GM23338 (cell line): Measurements from ENCODE around the gene ZBTB8A. TPM values are rescaled to one million over a fixed set of nuclear protein-coding genes. Genes with fewer than 3 reads are reported as not detected.

Experiments
- ATAC-seq: fragments of 200-7000 bp; cut with Tn5 transposase; 3 replicates; pipeline ENCODE4 v1.9.1; 2020
- DNase-seq: peaks from one replicate; pipeline ENCODE4 v3.0.0-alpha.2; 2015; ENCODE audit warnings: low spot score
- H2AFZ ChIP-seq: fragments of 200-600 bp; sonication (generic); 2 replicates; pipeline ENCODE4 v1.8.0; 2016; ENCODE audit warnings: antibody characterized with exemption, mild to moderate bottlenecking, moderate library complexity
- H3F3A ChIP-seq: fragments of 200-600 bp; sonication (generic); replicated peaks from 2 replicates; pipeline ENCODE4 v1.8.0; 2017; ENCODE audit warnings: antibody characterized with exemption, mixed run types, low read depth
- H3K27ac ChIP-seq: fragments of 200-600 bp; sonication (generic); 2 replicates; pipeline ENCODE4 v1.6.1; 2016; ENCODE audit warnings: low read depth
- H3K27me3 ChIP-seq: fragments of 200-600 bp; sonication (generic); 2 replicates; pipeline ENCODE4 v1.8.0; 2016; ENCODE audit warnings: mild to moderate bottlenecking, mixed run types, moderate library complexity; ENCODE audit not compliant: insufficient read depth
- H3K36me3 ChIP-seq: fragments of 200-600 bp; sonication (generic); 2 replicates; pipeline ENCODE4 v1.8.0; 2016; ENCODE audit warnings: mild to moderate bottlenecking; ENCODE audit not compliant: insufficient read depth
- H3K4me1 ChIP-seq: fragments of 200-600 bp; sonication (generic); 2 replicates; pipeline ENCODE4 v1.8.0; 2016; ENCODE audit warnings: mild to moderate bottlenecking, moderate library complexity; ENCODE audit not compliant: insufficient read depth
- H3K4me2 ChIP-seq: fragments of 200-600 bp; sonication (generic); 2 replicates; pipeline ENCODE4 v1.7.1; 2017; ENCODE audit warnings: mixed run types
- H3K4me3 ChIP-seq: fragments of 200-600 bp; sonication (generic); 2 replicates; pipeline ENCODE4 v1.6.1; 2016; ENCODE audit warnings: mixed run types
- H3K79me2 ChIP-seq: fragments of 200-600 bp; sonication (generic); replicated peaks from 2 replicates; pipeline ENCODE4 v1.8.0; 2017; ENCODE audit warnings: mild to moderate bottlenecking; ENCODE audit not compliant: insufficient read depth
- H3K9me2 ChIP-seq: fragments of 200-600 bp; sonication (generic); 2 replicates; pipeline ENCODE4 v1.8.0; 2017; ENCODE audit not compliant: insufficient read depth
- H4K20me1 ChIP-seq: fragments of 200-600 bp; sonication (generic); replicated peaks from 2 replicates; pipeline ENCODE4 v1.8.0; 2017; ENCODE audit warnings: mild to moderate bottlenecking; ENCODE audit not compliant: insufficient read depth
- H3K27ac Mint-ChIP-seq: 2 replicates; pipeline ENCODE4 v1.8.0; 2020; ENCODE audit warnings: inconsistent platforms, mild to moderate bottlenecking, moderate library complexity, mixed read lengths
- H3K27me3 Mint-ChIP-seq: 3 replicates; pipeline ENCODE4 v1.8.0; 2022; ENCODE audit warnings: low read depth, mild to moderate bottlenecking, moderate library complexity, mixed read lengths, inconsistent platforms; ENCODE audit not compliant: insufficient read depth, poor library complexity
- H3K36me3 Mint-ChIP-seq: 3 replicates; pipeline ENCODE4 v1.8.0; 2021; ENCODE audit warnings: low read depth, mild to moderate bottlenecking, inconsistent platforms, moderate library complexity, mixed read lengths
- H3K4me1 Mint-ChIP-seq: 3 replicates; pipeline ENCODE4 v1.8.0; 2020; ENCODE audit warnings: mild to moderate bottlenecking, inconsistent platforms, mixed read lengths
- H3K4me3 Mint-ChIP-seq: 3 replicates; pipeline ENCODE4 v1.8.0; 2021; ENCODE audit warnings: moderate library complexity, mild to moderate bottlenecking, inconsistent platforms, mixed read lengths
- H3K9me3 Mint-ChIP-seq: 3 replicates; pipeline ENCODE4 v1.8.0; 2020; ENCODE audit warnings: moderate library complexity, mild to moderate bottlenecking, inconsistent platforms, mixed read lengths
- CREB1 ChIP-seq: fragments of 250-450 bp; sonication (Bioruptor Pico); IDR thresholded peaks from 2 replicates; pipeline ENCODE4 v1.5.0; 2020; ENCODE audit warnings: low read depth, mild to moderate bottlenecking, moderate library complexity
- EZH2 ChIP-seq: fragments of 200-600 bp; sonication (generic); IDR thresholded peaks from one replicate; pipeline ENCODE4 v1.8.0; 2017; ENCODE audit warnings: antibody characterized with exemption, mild to moderate bottlenecking, low read depth; ENCODE audit not compliant: unreplicated experiment
- JUNB ChIP-seq: IDR thresholded peaks from one replicate; pipeline ENCODE4 v1.6.1; 2016; ENCODE audit warnings: antibody characterized with exemption; ENCODE audit not compliant: unreplicated experiment
- NANOG ChIP-seq: IDR thresholded peaks from 2 replicates; pipeline ENCODE4 v1.6.1; 2016; ENCODE audit warnings: antibody characterized with exemption, borderline replicate concordance
- STAT1 ChIP-seq: IDR thresholded peaks from one replicate; pipeline ENCODE4 v1.6.1; 2016; ENCODE audit warnings: antibody characterized with exemption; ENCODE audit not compliant: unreplicated experiment
- ZNF114 ChIP-seq: fragments of 250-450 bp; sonication (Bioruptor Pico); IDR thresholded peaks from 2 replicates; pipeline ENCODE4 v1.5.0; 2020; ENCODE audit warnings: mild to moderate bottlenecking, moderate library complexity
- ZNF331 ChIP-seq: fragments of 250-450 bp; sonication (Bioruptor Pico); IDR thresholded peaks from 2 replicates; pipeline ENCODE4 v1.5.0; 2020; ENCODE audit warnings: low read depth, mild to moderate bottlenecking, moderate library complexity
- polyA plus RNA-seq: library from polyadenylated mRNA; unstranded; fragments of >200 nt; fragmentation: Nextera tagmentation; extraction: Ambion mirVana; gene quantifications from 2 replicates; pipeline ENCODE4 v1.2.1, GENCODE V29; 2016
- total RNA-seq: library from RNA; depleted of rRNA; stranded (reverse); fragments of >200 nt; shearing (Covaris generic); gene quantifications from 2 replicates; pipeline ENCODE4 v1.2.3, GENCODE V29; 2014
- TF ChIP-seq, protein P1 (sequence below): fragments of 250-450 bp; sonication (Bioruptor Pico); IDR thresholded peaks from 2 replicates; pipeline ENCODE4 v1.5.0; 2020; ENCODE audit warnings: mild to moderate bottlenecking, moderate library complexity

The ZBTB8A gene
- total and polyA plus RNA-seq, 2 experiments from 2014 or later, result 6.1 to 8.4 TPM

- no peaks in the 10 kb centered on the region for H3K9me2 ChIP-seq
- H3K27me3 Mint-ChIP-seq, result peaks cover 7% of the 10 kb centered on the region
- no peaks in the 10 kb centered on the region for H3K4me1 ChIP-seq
- DNase-seq, result no peak
- H3K27ac Mint-ChIP-seq, result no peak overlapping the region
- H3K79me2 ChIP-seq, result no peaks in the 10 kb centered on the region
- TF ChIP-seq NANOG, result no peak
- no peak for TF ChIP-seq CREB1 (CRISPR knock-in tag)
- TF ChIP-seq, protein P1, sequence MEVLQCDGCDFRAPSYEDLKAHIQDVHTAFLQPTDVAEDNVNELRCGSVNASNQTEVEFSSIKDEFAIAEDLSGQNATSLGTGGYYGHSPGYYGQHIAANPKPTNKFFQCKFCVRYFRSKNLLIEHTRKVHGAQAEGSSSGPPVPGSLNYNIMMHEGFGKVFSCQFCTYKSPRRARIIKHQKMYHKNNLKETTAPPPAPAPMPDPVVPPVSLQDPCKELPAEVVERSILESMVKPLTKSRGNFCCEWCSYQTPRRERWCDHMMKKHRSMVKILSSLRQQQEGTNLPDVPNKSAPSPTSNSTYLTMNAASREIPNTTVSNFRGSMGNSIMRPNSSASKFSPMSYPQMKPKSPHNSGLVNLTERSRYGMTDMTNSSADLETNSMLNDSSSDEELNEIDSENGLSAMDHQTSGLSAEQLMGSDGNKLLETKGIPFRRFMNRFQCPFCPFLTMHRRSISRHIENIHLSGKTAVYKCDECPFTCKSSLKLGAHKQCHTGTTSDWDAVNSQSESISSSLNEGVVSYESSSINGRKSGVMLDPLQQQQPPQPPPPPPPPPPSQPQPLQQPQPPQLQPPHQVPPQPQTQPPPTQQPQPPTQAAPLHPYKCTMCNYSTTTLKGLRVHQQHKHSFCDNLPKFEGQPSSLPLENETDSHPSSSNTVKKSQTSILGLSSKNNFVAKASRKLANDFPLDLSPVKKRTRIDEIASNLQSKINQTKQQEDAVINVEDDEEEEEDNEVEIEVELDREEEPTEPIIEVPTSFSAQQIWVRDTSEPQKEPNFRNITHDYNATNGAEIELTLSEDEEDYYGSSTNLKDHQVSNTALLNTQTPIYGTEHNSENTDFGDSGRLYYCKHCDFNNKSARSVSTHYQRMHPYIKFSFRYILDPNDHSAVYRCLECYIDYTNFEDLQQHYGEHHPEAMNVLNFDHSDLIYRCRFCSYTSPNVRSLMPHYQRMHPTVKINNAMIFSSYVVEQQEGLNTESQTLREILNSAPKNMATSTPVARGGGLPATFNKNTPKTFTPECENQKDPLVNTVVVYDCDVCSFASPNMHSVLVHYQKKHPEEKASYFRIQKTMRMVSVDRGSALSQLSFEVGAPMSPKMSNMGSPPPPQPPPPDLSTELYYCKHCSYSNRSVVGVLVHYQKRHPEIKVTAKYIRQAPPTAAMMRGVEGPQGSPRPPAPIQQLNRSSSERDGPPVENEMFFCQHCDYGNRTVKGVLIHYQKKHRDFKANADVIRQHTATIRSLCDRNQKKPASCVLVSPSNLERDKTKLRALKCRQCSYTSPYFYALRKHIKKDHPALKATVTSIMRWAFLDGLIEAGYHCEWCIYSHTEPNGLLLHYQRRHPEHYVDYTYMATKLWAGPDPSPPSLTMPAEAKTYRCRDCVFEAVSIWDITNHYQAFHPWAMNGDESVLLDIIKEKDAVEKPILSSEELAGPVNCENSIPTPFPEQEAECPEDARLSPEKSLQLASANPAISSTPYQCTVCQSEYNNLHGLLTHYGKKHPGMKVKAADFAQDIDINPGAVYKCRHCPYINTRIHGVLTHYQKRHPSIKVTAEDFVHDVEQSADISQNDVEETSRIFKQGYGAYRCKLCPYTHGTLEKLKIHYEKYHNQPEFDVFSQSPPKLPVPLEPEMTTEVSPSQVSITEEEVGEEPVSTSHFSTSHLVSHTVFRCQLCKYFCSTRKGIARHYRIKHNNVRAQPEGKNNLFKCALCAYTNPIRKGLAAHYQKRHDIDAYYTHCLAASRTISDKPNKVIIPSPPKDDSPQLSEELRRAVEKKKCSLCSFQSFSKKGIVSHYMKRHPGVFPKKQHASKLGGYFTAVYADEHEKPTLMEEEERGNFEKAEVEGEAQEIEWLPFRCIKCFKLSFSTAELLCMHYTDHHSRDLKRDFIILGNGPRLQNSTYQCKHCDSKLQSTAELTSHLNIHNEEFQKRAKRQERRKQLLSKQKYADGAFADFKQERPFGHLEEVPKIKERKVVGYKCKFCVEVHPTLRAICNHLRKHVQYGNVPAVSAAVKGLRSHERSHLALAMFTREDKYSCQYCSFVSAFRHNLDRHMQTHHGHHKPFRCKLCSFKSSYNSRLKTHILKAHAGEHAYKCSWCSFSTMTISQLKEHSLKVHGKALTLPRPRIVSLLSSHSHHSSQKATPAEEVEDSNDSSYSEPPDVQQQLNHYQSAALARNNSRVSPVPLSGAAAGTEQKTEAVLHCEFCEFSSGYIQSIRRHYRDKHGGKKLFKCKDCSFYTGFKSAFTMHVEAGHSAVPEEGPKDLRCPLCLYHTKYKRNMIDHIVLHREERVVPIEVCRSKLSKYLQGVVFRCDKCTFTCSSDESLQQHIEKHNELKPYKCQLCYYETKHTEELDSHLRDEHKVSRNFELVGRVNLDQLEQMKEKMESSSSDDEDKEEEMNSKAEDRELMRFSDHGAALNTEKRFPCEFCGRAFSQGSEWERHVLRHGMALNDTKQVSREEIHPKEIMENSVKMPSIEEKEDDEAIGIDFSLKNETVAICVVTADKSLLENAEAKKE (CRISPR knock-in tag), result no peak
- no peak for TF ChIP-seq ZNF114 (CRISPR knock-in tag)
- no peak for TF ChIP-seq JUNB
- no peak for TF ChIP-seq EZH2
- peaks cover 9% of the 10 kb centered on the region; the same call in 1 of the 3 replicates for H3K4me1 Mint-ChIP-seq
- no peaks in the 10 kb centered on the region for H3K27me3 ChIP-seq
- no peak for ATAC-seq
- H3K4me3 ChIP-seq, result no peak overlapping the region
- H3K27ac ChIP-seq, result no peak overlapping the region
- H2AFZ ChIP-seq, result no peak overlapping the region
- H4K20me1 ChIP-seq, result no peaks in the 10 kb centered on the region
- no peaks in the 10 kb centered on the region for H3K36me3 ChIP-seq
- H3F3A ChIP-seq, result peaks cover 23% of the 10 kb centered on the region
- peaks cover 3% of the 10 kb centered on the region; the same call in 1 of the 3 replicates for H3K36me3 Mint-ChIP-seq
- no peak overlapping the region for H3K4me3 Mint-ChIP-seq
- no peaks in the 10 kb centered on the region for H3K9me3 Mint-ChIP-seq
- H3K4me2 ChIP-seq, result no peak overlapping the region
Measured at GRCh38 chr1:32503153-32503552, 36.1 kb upstream of the ZBTB8A start.

- Histone ChIP-seq H2AFZ (no peak overlapping the region), H3K4me2 (no peak overlapping the region), H3K36me3 (no peaks in the 10 kb centered on the region), H4K20me1 (no peaks in the 10 kb centered on the region), H3F3A (0 out of 2 replicates have a peak, but pooled peaks cover 3% of the 10 kb centered on the region), H3K27ac (no peak overlapping the region), H3K27me3 (no peaks in the 10 kb centered on the region), H3K4me3 (no peak overlapping the region), H3K4me1 (no peaks in the 10 kb centered on the region), H3K79me2 (no peaks in the 10 kb centered on the region), H3K9me2 (no peaks in the 10 kb centered on the region)
- H3K27ac Mint-ChIP-seq, result no peak overlapping the region
- H3K9me3 Mint-ChIP-seq, result no peaks in the 10 kb centered on the region
- no peak for DNase-seq
- H3K4me1 Mint-ChIP-seq, result no peaks in the 10 kb centered on the region
- 0 out of 3 replicates have a peak, but pooled peaks cover 3% of the 10 kb centered on the region for H3K36me3 Mint-ChIP-seq
- ATAC-seq, result no peak
- H3K27me3 Mint-ChIP-seq, result peaks cover 5% of the 10 kb centered on the region
- H3K4me3 Mint-ChIP-seq, result no peak overlapping the region
- TF ChIP-seq STAT1 (no peak), ZNF114 (CRISPR knock-in tag) (no peak), ZNF331 (no peak), NANOG (no peak)
Measured at GRCh38 chr1:32507021-32507420, 32.2 kb upstream of the ZBTB8A start.
